HG02623 (cell line): Measurements from ENCODE around the gene NUFIP1.
"Not testable (repeated sequence)": the region's sequence is repeated elsewhere in the genome, so short reads cannot be mapped to it uniquely, and the experiment has no call there.

ENCODE experiments used
- ATAC-seq: cut with Tn5 transposase; IDR thresholded peaks from one replicate; pipeline ENCODE4 v1.9.1; 2021; ENCODE audit warnings: moderate library complexity; ENCODE audit not compliant: unreplicated experiment

NUFIP1 gene

DNA sequence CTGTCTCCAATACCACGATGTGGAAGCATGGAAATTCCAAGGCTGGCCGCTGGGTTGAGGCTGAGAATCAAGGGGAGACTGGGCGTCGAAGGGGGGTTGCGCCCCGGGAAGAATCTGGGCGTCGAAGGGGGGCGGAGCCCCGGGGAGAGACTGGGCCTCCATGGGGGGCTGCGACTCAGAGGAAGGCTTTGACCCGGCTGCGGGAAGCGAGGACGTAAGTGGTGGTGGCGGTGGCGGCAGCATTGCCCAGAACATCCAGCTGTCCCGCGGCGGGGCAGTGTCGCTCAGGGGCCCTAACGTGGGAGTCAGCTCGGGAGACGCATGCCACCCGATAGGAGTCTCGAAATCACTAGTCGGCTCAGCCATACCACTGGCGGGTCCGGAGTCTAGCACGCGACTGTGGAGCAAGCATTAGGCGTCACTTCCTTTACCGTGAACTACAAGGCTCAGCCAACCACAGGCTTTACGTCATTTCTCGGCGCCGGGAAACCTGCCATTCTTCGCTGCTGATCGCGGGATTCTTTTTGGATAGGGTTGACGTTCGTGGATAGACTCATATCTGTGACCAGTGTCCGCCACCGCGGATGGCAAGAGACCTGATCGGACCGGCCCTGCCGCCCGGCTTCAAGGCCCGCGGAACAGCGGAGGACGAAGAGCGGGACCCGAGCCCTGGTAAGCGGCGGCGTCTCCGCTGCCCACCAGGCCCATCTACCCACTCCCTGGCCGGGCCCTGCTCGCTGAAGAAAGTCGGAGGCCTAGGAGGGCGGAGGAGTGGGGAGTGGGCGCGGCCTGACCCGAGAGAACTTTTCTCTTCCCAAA lies at the start of gene NUFIP1, which contains the start of gene GPALPP1:
Gene NUFIP1, minus strand, starts transcription at position 401 of the 819 bp plus-strand sequence. Its CDS starts 35 bp downstream, at position 366.
Gene GPALPP1, plus strand, starts transcription at position 468 of the 819 bp plus-strand sequence. Its CDS starts 117 bp downstream, at position 585.
- peak; percentile 98 for ATAC-seq

DNA sequence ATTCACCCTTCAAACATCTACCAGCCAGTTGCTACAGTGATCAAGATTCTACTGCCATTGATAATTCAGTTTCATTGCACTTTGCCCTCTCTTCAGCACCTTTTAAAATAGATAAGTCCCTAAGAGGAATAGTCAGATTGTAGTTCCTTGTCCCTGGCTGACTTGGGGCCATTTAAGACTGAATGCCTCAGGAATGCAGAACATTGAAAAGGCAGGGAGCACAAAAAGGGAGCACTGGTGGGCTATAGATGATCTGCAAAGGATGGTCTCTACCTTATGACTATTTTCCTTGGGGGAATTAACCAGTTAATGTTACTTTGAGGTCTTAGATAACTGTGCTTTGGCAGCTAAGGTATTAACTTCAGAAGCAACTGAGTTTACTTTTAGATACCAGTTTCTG lies 46.9 kb upstream of the NUFIP1 start:
- ATAC-seq = no peak

DNA sequence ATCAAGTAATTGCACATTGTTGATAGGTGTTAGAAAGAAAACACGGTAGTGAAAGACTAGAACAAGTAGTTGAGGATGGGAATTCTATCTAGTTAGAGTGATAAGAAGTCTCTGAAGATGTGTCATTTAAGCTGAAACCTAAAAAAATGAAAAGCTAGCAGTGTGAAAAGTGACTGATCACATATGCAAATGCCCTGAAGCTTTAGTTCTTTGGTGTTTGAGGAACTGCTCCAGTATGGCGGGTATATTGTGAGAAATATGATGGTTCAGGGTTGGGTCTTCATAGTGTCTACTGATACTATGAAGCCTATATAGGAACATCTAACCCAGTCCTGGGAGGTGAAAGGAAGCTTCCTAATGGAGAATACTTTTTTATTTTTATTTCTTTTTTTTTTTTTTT lies 45.1 kb upstream of the NUFIP1 start:
- ATAC-seq = no peak

DNA sequence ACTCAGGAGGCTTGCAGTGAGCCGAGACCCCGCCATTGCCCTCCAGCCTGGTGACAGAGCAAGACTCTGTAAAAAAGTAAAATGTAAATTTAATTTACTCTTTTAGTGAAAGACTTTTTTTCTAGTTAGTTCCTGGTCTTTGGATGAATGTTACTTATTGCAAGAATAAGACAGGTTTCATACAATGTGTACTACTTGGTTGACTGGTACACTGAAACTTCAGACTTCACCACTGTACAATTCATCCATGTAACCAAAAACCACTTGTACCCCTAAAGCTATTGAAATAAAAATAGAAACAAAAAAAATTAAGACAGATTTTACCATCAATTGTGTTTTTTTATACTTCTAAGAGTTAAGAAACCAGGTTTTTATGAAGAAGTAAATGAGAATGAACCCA lies 35.6 kb upstream of the NUFIP1 start:
- no peak for ATAC-seq

DNA sequence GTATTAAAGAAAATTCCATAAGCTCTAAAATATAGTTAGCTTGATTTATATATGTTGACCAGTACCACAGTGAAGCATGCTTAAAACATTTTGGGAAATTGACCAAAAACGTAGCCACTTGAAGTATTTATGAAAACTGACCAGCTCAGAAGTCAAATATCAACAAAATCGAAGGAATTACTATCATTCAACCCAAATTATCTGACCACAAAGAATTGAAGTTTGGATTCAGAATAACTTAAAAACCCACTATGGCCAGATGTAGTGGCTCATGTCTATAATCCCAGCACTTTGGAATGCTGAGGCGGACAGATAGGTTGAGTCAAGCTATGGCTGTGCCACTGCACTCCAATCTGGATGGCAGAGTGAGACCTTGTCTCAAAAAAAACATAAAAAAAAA lies 32.0 kb upstream of the NUFIP1 start:
- ATAC-seq = no peak

DNA sequence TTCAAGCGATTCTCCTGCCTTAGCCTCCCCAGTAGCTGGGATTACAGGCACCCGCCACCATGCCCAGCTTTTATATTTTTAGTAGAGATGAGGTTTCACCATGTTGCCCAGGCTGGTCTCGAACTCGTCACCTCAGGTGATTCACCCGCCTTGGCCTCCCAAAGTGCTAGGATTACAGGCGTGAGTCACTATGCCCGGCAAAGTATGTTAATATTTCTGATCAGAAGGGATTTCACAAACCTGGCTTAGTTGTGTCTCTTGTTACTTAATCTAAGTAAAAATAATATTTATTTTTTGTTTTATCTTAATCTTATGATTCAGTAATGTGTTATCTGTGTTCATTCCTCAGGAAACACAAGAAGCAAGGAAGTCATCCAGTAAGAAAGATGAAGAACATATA lies 30.7 kb upstream of the NUFIP1 start:
- ATAC-seq = not testable (repeated sequence)

DNA sequence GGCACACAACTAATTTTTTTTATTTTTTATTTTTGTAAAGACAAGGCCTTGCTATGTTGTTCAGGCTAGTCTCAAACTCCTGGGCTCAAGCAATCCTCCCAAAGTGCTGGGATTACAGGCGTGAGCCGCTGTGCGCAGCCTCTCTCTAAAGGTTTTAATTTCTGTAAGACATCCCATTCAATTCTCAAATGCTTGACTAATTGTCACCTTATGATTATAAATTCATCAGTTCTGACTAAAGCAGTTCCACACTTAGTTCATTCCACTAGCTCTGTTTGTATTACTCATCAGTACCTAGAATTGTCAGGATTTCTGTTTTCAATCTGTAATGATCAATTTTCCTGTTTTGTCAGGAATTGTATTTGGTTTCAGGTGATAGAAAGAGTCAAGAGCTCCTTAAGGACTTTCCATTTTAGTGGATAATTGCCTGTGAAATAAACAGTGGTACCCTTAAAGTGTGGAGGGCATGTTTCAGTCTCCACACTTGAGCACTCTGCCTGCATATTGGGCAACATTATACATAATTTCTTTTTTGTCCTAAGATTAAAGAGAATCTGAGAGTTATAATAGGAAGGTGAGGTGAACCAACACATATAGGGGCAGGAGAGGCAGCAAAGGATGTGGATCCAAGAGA lies 27.6 kb upstream of the NUFIP1 start:
- no peak for ATAC-seq

DNA sequence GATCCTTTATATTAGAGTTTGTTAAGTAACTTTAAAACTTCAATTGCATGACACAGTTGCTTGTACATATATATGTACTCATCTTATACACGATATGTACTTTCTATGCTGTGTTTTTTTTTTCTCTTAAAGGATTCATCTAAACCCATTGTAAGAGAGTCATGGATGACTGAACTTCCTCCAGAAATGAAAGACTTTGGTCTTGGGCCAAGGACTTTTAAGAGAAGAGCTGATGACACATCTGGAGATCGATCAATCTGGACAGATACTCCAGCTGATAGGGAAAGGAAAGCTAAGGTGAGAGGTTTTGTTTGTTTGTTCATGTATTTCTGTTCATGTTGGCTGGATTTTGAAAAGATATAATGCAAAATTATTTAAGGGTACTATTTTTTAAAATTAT lies 26.0 kb upstream of the NUFIP1 start:
- ATAC-seq = no peak

DNA sequence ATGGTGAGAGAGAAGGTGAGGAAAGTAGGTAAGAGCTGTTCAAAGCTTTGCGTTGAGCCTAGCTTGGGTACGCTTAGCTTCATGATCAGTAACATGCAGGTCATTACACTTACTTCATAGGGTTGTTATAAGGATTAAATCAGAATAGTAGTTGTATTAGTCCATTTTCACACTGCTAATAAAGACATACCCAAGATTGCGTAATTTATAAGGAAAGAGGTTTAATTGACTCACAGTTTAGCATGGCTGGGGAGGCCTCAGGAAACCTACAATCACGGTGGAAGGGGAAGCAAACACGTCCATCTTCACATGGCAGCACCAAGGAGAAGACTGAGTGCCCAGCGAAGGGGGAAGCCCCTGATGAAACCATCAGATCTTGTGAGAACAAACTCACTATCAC lies 21.9 kb upstream of the NUFIP1 start:
- no peak for ATAC-seq

DNA sequence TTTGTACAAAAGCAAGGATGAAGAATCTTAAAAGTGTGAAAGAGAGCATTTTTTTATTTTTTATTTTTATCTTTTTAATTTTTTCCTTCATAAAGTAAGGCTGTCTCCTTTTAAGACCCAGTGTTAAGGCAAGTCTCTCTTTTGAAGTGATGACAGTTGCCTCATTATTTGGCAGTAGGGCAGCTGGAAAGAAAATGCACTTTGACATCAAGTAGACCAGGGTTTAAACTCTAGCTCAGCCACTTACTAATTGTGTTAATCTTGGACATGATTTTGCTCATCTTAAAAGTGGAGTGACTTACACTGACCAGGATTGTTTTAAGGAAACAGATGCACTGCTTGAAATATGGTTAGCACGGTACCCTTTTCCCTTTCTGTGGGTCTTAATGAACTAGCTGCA lies 18.6 kb upstream of the NUFIP1 start:
- no peak for ATAC-seq

DNA sequence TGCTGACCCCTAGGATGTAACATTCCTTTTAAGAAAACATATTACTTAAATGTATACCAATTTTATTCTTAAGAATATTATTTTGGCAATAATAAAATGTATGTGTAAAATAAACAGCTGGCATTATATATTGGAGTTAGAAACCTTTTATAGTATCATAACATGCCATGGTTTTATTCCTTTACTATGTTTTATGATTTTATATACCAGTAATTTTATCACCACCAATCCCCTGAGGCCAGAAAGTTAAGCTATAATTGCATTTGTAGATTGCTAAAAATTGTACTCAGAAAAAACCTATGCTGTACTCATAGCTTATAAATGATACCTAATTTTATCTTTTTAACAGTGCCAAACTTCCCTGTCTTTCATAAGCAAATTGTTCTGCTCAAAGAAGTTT lies 18.0 kb upstream of the NUFIP1 start:
- no peak for ATAC-seq

DNA sequence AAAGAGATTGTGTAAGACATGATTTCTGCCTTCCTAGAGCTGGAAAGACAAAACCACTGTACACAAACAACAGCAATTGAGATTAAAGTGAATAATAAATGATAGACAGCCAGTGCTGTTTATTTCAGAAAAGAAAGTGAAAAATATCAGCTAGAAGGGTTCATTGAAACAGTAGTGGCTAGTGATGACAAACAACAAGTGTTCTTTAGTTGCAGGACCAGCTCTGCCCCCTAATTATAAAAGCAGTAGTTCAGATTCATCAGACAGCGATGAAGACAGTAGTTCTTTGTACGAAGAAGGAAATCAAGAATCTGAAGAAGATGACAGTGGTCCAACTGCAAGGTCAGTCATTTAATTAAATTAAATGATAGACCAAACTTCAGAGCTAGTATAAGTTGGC lies 14.8 kb upstream of the NUFIP1 start:
- ATAC-seq = no peak

DNA sequence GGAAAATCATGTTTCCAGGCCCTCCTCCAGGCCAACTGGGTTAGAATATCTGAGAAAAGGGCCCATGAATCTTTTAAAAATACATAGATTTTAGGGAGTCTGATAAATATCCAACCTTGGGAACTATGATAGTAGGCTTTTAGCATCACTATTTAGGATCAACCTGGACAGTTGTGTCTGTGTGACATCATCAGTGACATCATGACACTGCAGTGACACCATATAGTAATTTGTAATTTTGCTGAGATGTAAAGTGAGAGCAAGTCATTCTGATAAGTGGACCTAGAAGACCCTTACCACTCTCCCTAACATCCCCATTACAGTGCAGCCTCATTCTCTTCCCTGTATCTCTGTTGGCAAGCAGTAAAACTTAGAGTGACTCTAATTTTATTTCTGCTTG lies 14.1 kb upstream of the NUFIP1 start:
- no peak for ATAC-seq

DNA sequence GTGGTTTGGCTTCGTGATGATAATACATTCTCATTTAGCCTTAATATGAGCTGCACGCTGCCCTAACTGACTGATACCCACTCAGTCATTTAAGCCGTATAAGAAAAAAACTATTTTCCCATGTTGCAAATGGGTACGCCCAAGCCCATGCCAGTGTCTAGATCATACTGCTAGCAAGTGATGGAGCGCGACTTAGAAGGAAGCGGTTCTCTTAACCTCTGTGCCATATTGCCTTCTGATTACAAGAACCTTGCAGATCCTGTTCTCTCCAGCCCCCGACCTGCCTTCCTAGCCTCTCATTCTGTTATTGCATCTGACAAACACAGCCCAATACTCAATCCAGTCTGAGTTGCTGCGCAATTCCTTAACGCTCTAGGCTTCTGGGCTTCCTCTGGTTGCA lies 670 bp upstream of the NUFIP1 start:
- no peak for ATAC-seq

DNA sequence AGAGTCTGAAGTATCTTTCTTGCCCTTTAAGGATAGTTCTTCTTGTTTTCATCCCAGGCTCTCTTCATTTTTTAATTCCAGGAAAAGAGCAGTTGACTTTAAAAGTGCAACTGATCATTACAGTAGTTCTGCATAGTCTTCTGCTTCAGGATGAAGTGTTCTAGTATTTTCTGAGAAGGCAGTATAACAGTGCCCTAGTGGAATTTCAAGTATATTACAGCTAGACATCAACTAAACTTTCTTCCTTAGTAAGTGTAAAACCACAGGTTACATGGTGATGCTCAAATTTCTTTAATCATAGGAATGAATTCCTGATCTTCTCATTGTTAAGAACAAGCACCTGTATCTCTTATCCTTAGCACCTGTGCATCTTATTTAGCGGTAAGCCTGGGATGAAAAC lies 10.9 kb downstream of the NUFIP1 start:
- ATAC-seq = no peak

DNA sequence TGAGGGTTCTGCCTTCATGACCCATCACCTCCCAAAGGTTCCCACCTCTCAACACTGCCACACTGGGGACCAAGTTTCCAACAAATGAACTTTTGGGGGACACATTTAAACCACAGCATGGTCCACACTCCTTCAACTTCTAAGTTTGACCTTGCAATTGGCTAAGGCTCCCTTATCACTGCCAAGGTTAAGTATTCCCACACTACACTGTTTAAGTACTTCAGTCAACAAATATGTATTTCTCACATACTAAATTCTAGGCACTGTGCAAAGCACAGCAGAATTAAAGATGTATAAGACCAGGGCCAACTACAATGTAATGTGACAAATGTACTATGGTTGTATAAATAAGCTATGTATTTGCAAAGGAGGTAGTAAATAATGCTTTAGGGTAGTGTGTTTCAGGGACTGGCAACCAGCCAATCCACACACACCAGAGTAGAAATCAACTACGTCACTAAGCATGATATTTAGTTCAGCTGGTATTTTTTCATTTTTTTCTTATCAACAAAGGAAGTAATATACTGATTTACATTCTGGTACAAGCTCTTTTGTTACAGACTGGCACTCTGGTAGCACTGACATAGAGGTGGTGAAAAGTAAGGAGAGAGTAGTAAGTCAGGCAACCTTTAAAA lies 12.2 kb downstream of the NUFIP1 start:
- no peak for ATAC-seq

DNA sequence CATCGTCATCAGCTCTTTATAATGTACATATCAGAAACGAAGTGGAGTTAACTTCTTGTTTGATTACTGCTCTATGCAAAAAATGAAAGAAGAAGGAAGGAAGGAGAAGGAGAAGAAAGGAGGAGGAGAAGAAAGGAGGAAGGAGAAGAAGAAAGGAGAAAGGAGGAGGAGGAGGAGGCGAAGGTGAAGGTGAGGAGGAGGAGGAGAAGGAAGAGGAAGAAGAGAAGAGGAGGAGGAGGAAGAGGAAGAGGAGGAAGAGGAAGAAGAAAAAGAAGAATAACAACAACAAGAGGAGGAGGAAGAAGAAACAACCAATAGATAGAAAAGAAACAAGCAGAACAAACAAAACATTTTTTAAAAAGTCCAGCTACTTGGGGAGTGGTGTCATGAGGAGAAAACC lies 13.1 kb downstream of the NUFIP1 start:
- no peak for ATAC-seq

DNA sequence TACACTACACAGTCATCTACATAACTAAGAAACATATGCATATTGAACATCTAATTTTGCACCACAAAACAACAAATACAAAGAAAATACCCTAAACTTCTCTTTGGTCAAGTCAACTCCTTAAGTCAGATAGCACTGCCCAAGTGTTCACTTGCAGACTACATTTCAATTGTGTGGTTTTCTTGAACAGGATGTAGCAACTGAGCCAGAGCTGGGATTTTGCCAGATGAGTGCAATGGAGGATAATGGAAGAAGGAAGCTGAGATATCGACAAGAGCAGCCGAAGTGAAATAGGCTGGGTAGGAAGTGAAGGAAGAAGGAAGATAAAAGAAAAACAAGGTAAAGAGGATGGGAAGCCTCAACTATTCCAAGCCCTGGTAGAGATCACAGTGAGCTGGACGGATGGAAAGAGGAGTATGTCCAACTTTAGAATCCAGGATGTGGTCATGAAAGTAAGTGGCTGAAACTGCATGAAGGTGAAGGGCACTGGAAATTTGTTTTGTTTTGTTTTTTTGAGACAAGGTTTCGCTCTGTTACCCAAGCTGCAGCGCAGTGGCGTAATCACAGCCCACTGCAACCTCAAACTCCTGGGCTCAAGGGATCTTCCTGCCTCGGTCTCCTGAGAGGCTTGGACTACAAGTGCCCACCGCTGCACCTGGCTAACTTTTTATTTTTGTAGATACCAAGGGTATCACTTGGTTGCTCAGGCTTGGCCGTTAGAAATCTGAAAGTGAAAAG lies 15.0 kb downstream of the NUFIP1 start:
- peak; percentile 64 for ATAC-seq

DNA sequence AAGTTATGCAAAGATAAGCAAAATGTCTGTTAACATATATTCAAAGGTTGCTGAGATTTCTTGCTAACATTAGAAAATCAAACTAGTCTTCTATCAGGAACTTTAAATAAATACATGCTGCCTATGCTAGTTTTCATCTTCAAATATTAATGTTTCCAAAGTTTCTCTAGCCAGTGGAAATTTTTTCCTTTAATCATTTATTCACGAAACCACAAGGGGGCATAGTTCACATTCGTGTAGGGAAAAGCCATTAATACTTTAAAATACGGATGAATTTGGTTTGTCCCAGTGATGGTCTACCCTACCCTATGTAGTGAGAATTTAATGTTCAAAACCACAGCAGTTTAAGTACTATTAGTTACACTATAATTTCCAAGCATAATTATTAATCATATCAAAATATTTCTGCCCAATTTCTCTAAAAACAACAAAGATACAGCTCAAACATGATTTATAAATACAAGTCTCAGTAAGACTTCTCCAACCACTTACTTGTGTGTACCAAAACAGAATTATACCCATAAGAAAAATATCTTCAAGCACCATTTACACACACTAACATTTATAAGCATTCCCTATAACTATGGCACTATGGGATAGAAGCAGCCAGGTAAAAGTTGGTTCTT lies 16.2 kb downstream of the NUFIP1 start:
- ATAC-seq = no peak

DNA sequence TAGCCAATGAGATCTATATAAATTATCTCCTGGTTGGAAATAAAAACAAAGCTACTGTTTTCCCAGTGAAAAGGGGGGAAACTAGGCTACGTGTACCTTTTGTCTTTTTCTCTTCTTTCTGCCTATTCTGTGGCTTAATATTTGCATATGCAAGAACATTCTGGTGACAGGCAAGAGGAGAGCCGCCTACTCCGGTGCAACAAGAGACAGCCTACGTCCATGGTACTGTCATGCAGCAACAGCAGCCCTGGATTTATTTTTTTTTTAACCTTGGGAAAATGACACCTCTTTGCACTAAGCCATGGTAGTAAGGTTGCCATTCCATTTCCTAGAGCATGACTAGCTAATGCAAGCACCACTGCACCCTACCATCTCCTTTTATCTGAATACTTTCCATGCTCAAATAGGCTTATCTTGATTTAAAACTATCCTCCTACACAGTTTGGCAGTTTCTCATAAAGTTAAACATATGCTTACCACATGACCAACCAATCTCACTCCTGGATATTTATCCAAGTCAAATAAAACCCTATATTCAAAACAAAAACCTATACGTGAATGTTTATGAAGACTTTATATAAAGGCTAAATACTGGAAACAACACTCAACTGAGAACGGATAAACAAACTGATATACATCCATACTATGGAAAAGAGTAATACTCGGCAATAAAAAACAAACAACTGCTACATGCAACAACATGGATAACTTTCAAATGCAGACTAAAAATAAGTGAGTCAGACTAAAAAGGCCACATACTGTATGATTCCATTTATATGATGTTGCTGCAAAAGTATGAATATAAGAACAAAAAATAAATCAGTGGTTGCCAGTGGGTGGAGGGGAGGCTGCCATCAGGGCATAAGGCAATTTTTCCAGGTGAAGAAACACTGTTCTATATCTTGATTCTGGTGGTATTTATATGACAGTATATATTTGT lies 17.3 kb downstream of the NUFIP1 start:
- no peak for ATAC-seq
